ENCODE measurements around the gene NWD2. TPM values are rescaled to one million over a fixed set of nuclear protein-coding genes. Genes with fewer than 3 reads are reported as not detected.

Gene NWD2
- total and polyA plus RNA-seq, 2 donors (not counting 1 experiment from before 2014, with no cell fraction given), result not detected

GRCh38 chr4:37299468-37299867 is 54.9 kb downstream of the NWD2 start:
- Histone ChIP-seq H3K4me2 (ENCODE audit: extremely low read depth, insufficient read depth, low read length) (no peak overlapping the region), H3K27ac (ENCODE audit: insufficient read depth, low read length) (no peak overlapping the region), H3K79me2 (ENCODE audit: control insufficient read depth, insufficient read depth, low read length) (no peaks in the 10 kb centered on the region), H3K27me3 (ENCODE audit: control insufficient read depth, insufficient read depth, low read length) (no peaks in the 10 kb centered on the region), H3K9me3 (ENCODE audit: control insufficient read depth, insufficient read depth, low read depth, low read length) (no peaks in the 10 kb centered on the region), H3K4me1 (ENCODE audit: control insufficient read depth, extremely low read depth, insufficient read depth, low read length) (no peaks in the 10 kb centered on the region), H3K9ac (ENCODE audit: insufficient read depth, low read length) (no peak overlapping the region), H3K4me3 (replicated peaks in 1 of 4; ENCODE audit: control extremely low read depth in 1 of 4, insufficient read depth in 1 of 4, low read depth in 3 of 4, low read length in 4 of 4) (no peak overlapping the region), H2AFZ (ENCODE audit: low read length) (no peak overlapping the region), H4K20me1 (ENCODE audit: control insufficient read depth, extremely low read depth, insufficient read depth, low read length) (no peaks in the 10 kb centered on the region), H3K36me3 (ENCODE audit: control insufficient read depth, insufficient read depth, low read length) (no peaks in the 10 kb centered on the region)
- TF ChIP-seq EZH2 (IDR thresholded peaks at IDR 0.05; ENCODE audit: low read length, missing control alignments) (no peak), CTCF (conservative IDR thresholded peaks at IDR 0.05 in 1 of 2, IDR thresholded peaks at IDR 0.05 in 1 of 2; ENCODE audit: low read depth in 1 of 2, low read length in 2 of 2) (no peak)
- DNase-seq (ENCODE audit: low read depth in 2 of 2), result no peak

GRCh38 chr4:37304612-37305011 is 60.1 kb downstream of the NWD2 start:
- H3K79me2 ChIP-seq (ENCODE audit: control insufficient read depth, insufficient read depth, low read length), result no peaks in the 10 kb centered on the region
- no peak for DNase-seq (ENCODE audit: low read depth in 2 of 2)
- H3K4me3 ChIP-seq (replicated peaks in 1 of 4; ENCODE audit: control extremely low read depth in 1 of 4, insufficient read depth in 1 of 4, low read depth in 3 of 4, low read length in 4 of 4), result no peak overlapping the region
- no peak overlapping the region for H3K4me2 ChIP-seq (ENCODE audit: extremely low read depth, insufficient read depth, low read length)
- H3K9ac ChIP-seq (ENCODE audit: insufficient read depth, low read length), result no peak overlapping the region
- H3K4me1 ChIP-seq (ENCODE audit: control insufficient read depth, extremely low read depth, insufficient read depth, low read length), result no peaks in the 10 kb centered on the region
- no peaks in the 10 kb centered on the region for H3K9me3 ChIP-seq (ENCODE audit: control insufficient read depth, insufficient read depth, low read depth, low read length)
- no peak overlapping the region for H2AFZ ChIP-seq (ENCODE audit: low read length)
- no peaks in the 10 kb centered on the region for H3K36me3 ChIP-seq (ENCODE audit: control insufficient read depth, insufficient read depth, low read length)
- H3K27ac ChIP-seq (ENCODE audit: insufficient read depth, low read length), result no peak overlapping the region
- no peaks in the 10 kb centered on the region for H3K27me3 ChIP-seq (ENCODE audit: control insufficient read depth, insufficient read depth, low read length)
- no peaks in the 10 kb centered on the region for H4K20me1 ChIP-seq (ENCODE audit: control insufficient read depth, extremely low read depth, insufficient read depth, low read length)
- TF ChIP-seq EZH2 (IDR thresholded peaks at IDR 0.05; ENCODE audit: low read length, missing control alignments) (no peak), CTCF (conservative IDR thresholded peaks at IDR 0.05 in 1 of 2, IDR thresholded peaks at IDR 0.05 in 1 of 2; ENCODE audit: low read depth in 1 of 2, low read length in 2 of 2) (no peak)

GRCh38 chr4:37305984-37306383 is 61.4 kb downstream of the NWD2 start:
- no peak for TF ChIP-seq EZH2 (IDR thresholded peaks at IDR 0.05; ENCODE audit: low read length, missing control alignments)
- no peak for TF ChIP-seq CTCF (conservative IDR thresholded peaks at IDR 0.05 in 1 of 2, IDR thresholded peaks at IDR 0.05 in 1 of 2; ENCODE audit: low read depth in 1 of 2, low read length in 2 of 2)
- H3K27me3 ChIP-seq (ENCODE audit: control insufficient read depth, insufficient read depth, low read length), result no peaks in the 10 kb centered on the region
- no peaks in the 10 kb centered on the region for H3K36me3 ChIP-seq (ENCODE audit: control insufficient read depth, insufficient read depth, low read length)
- H2AFZ ChIP-seq (ENCODE audit: low read length), result no peak overlapping the region
- H4K20me1 ChIP-seq (ENCODE audit: control insufficient read depth, extremely low read depth, insufficient read depth, low read length), result no peaks in the 10 kb centered on the region
- no peak overlapping the region for H3K4me3 ChIP-seq (replicated peaks in 1 of 4; ENCODE audit: control extremely low read depth in 1 of 4, insufficient read depth in 1 of 4, low read depth in 3 of 4, low read length in 4 of 4)
- no peaks in the 10 kb centered on the region for H3K4me1 ChIP-seq (ENCODE audit: control insufficient read depth, extremely low read depth, insufficient read depth, low read length)
- no peaks in the 10 kb centered on the region for H3K9me3 ChIP-seq (ENCODE audit: control insufficient read depth, insufficient read depth, low read depth, low read length)
- no peak for DNase-seq (ENCODE audit: low read depth in 2 of 2)
- no peak overlapping the region for H3K4me2 ChIP-seq (ENCODE audit: extremely low read depth, insufficient read depth, low read length)
- H3K27ac ChIP-seq (ENCODE audit: insufficient read depth, low read length), result no peak overlapping the region
- no peak overlapping the region for H3K9ac ChIP-seq (ENCODE audit: insufficient read depth, low read length)
- no peaks in the 10 kb centered on the region for H3K79me2 ChIP-seq (ENCODE audit: control insufficient read depth, insufficient read depth, low read length)

Measured in fibroblast of lung (primary cell).